ENCODE measurements around the gene SNPH.

The SNPH gene

GRCh38 chr20:1265226-1265915 lies 723 bp upstream of the SNPH start:
- DNase-seq (ENCODE audit: low read depth) = no peak

DNA sequence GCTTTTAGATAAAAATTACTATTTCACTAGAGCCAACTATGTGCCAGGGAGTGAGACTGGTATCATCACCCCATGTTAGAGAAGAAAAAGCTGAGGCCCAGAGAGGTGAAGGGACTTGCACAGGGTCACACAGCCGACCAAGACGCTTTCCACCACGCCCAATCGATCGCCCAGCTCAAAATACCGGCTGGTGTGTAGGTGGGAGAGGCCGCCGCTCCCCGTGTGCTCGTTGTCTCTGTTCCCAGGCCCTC lies 253 bp upstream of the SNPH start:
- no peak for DNase-seq (ENCODE audit: low read depth)

GRCh38 chr20:1267161-1267560 lies 1.1 kb downstream of the SNPH start:
- no peak for DNase-seq (ENCODE audit: low read depth)

DNA sequence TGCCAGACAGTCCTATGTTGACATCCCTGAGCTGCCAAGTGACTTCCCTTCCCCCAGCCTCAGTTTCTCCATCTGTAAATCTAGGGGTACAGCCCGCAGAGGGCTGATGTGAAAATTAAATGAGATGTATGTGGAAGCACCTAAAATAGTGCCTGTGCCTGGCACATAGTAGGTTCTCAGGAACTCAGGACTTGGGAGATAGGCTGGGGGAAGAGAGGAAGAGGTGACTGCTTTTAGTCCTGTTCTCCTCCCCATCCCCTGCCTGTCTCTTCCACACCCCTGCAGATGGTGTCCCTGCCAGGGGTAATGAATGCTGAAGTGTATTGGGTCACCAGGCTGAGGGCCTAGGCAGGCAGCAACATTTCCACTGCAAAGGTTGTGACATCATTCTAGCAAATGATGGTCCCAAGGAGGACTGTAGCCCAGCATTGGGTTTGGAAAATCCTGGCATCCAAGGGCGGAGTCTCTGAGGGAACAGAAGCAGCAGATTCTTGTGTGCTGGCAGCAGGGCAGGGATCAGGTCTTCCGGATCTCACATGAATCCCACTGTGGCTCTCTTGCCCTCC lies 1.8 kb downstream of the SNPH start:
- DNase-seq (ENCODE audit: low read depth) = no peak

DNA sequence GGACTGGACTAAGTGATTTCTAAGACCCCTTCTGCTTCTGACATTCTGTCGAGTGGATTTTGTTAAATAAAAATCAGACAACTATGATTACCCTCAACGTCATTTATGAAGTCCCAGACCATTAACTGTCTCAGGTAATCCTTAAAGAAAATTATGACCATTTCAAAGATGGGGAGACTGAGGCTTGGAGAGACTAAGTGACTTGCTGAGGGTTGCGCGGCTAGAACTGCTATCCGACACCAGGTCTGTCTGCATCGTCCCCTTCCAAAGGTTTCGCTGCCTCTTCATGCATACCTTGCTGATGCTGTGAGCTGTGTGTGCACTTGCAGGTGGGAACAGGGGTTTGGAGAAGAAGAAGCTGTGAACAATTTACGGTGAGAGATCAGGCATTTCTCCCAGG lies 3.1 kb downstream of the SNPH start:
- no peak for DNase-seq (ENCODE audit: low read depth)

- DNase-seq (ENCODE audit: low read depth) = no peak
Observed at GRCh38 chr20:1269850-1270249, 3.8 kb downstream of the SNPH start.

GRCh38 chr20:1272368-1273100 lies 6.4 kb downstream of the SNPH start:
- no peak for DNase-seq (ENCODE audit: low read depth)

- DNase-seq (ENCODE audit: low read depth) = no peak
Observed at GRCh38 chr20:1273366-1273765, 7.3 kb downstream of the SNPH start.

- no peak for DNase-seq (ENCODE audit: low read depth)
Observed at GRCh38 chr20:1274485-1275311, 8.6 kb downstream of the SNPH start.

- no peak for DNase-seq (ENCODE audit: low read depth)
Observed at GRCh38 chr20:1275919-1276318, 9.8 kb downstream of the SNPH start.

GRCh38 chr20:1277529-1278322 lies 11.6 kb downstream of the SNPH start:
- DNase-seq (ENCODE audit: low read depth) = no peak

DNA sequence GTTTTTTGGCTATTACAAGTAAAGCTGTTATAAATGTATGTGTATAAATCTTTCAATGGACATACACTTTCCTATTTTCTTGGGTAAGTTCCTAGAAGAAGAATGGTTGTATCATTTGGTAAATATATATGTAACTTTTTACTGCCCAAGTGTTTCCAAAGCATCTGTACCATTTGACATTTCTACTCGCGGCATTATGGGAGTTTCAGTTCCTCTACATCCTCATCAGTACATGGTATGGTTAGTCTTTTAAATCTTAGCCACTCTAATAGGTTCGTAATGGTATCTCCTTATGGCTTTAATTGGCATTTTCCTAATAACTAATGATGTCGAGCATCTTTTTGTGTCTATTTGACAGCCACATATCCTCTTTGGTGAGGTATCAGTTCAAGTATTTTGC lies 12.9 kb downstream of the SNPH start:
- no peak for DNase-seq (ENCODE audit: low read depth)

- DNase-seq (ENCODE audit: low read depth) = no peak
Observed at GRCh38 chr20:1280195-1281102, 14.4 kb downstream of the SNPH start.

GRCh38 chr20:1281279-1282057 lies 15.4 kb downstream of the SNPH start:
- no peak for DNase-seq (ENCODE audit: low read depth)

DNA sequence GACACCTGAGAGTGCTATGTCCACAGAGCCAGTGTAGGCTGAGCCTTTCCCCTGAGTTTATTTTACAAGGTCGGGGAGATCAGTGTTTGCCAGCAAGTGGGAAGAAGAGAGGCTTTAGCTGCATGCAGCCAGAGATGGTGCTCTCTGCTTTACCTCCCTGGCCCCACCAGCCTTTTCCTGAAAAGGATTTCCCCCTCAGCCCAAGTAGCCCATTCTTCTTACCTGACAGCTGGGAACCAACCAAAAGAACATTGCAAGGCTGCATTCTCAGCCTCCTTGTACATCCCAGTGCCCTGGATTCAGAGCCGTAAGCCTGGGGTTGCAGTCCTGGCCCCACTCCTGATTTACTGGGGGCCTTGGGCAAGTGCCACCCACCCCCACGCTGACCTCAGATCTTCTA lies 16.9 kb downstream of the SNPH start:
- no peak for DNase-seq (ENCODE audit: low read depth)

DNA sequence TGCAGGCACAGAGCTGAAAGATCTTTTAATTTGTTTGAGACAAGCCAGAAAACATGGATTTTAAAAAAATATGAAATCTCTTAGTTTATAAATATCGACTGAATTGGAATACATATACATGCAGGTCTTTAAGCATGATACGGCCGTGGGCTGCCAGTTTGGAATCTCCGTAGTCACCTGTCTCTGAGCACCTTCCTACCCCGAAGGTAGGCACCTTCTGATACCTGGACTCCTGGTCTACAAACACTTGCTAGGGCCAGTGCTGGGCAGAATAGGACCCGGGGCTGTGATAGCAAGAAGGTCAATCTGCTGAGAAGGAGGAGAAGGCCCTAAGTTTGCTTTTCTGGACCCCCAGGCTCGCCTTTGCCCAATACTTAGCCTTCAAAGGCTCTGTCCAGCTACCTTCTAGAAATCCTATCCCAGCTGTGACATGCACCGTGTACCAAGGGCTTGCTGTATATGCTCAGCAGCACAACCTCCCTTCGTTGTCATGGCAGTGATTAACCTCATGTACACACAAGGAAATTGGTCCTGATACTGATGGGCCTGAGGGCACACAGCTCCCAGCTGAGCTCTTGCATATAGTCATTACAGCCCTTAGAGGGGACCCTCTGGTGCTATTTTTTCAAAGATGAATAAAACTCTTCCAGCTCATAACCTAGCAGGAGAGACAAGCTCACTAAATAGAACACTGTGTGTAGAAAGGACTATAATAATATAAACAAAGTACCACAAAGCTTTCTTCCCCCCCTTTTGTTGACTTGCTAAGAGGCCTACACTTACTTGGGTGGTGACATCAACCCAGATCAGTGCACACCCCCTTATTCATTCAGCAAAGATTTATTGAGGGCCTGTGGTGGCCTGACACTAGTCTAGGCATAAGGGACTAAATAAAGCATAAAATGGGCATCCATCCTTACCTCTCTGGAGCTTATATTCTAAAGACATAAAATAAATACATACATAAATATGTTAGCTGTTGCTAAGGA lies 17.7 kb downstream of the SNPH start:
- no peak for DNase-seq (ENCODE audit: low read depth)

DNA sequence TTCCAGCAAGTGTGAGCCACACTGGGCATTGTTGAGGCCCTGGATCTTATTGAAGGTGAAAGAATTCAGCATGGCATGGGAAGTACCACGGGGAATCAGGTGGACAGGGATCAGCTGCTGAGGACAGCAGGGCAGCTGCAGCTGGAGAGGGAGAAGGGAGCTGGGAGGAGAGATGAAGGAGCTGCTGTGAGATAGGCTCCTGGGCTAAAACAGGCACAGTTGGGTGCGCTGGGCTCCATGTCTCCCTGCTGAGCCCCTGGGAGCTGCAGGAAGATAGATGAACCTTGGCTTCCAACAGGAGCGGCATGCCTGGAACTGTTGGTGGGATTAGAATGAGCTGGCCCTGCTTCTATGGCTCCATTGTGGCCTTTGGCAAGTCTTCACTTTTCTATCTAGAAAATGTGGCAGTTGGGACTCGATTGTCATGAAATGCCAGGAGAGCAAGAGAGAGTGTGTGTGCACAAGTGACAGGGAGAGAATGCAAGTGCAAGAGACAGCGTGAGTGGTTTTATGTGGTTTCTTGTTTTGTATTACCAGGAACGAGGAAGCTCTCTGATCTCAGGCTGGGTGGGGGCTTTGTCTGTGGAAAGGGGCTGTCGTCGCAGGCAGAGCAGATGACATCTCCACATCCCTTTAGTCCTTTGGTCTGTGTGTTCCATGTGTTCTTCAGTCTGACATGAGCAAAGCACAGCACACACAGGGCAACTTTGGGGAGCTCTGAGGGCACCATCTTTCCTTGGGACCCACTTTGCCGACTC lies 20.4 kb downstream of the SNPH start:
- DNase-seq (ENCODE audit: low read depth) = no peak

- DNase-seq (ENCODE audit: low read depth) = no peak
Observed at GRCh38 chr20:1287306-1287705, 21.2 kb downstream of the SNPH start.

All from CMK (cell line).